HCT116 (cell line): ENCODE measurements around the gene TYK2.

Experiments
- CEBPB ChIP-seq: IDR thresholded peaks from 2 replicates; pipeline ENCODE4 v1.6.1; 2012; ENCODE audit warnings: low read depth
- CTCF ChIP-seq, 3 experiments: fragments of 200-600 bp in 1 of 3; sonication (generic) in 1 of 3; IDR thresholded peaks in 2 of 3; conservative IDR thresholded peaks in 1 of 3; 2 replicates each; pipeline ENCODE4 v1.5.1; 2012 to 2017; ENCODE audit warnings: low read depth in 2 of 3, low read length in 2 of 3, antibody characterized with exemption in 1 of 3, borderline replicate concordance in 1 of 3, control low read depth in 1 of 3, mild to moderate bottlenecking in 1 of 3, mixed read lengths in 1 of 3, mixed run types in 1 of 3, moderate library complexity in 1 of 3; ENCODE audit not compliant: insufficient read depth in 1 of 3
- EGR1 ChIP-seq: IDR thresholded peaks from 2 replicates; pipeline ENCODE4 v1.6.1; 2012; ENCODE audit warnings: low read depth
- EZH2 ChIP-seq: fragments of 200-600 bp; sonication (generic); IDR thresholded peaks from 2 replicates; pipeline ENCODE4 v1.6.1; 2017; ENCODE audit warnings: antibody characterized with exemption, mixed run types
- EZH2phosphoT487 ChIP-seq: fragments of 200-600 bp; IDR thresholded peaks from 2 replicates; pipeline ENCODE4 v1.6.1; 2018; ENCODE audit warnings: antibody characterized with exemption, borderline replicate concordance
- FOSL1 ChIP-seq: IDR thresholded peaks from 2 replicates; pipeline ENCODE4 v1.6.1; 2012; ENCODE audit warnings: low read depth
- JUND ChIP-seq: IDR thresholded peaks from 2 replicates; pipeline ENCODE4 v1.6.1; 2012
- POLR2A ChIP-seq: IDR thresholded peaks from 2 replicates; pipeline ENCODE4 v1.7.0; 2011; ENCODE audit warnings: borderline replicate concordance; ENCODE audit not compliant: insufficient read depth, insufficient read length; ENCODE audit errors: extremely low read depth
- RAD21 ChIP-seq: IDR thresholded peaks from 2 replicates; pipeline ENCODE4 v1.6.1; 2012; ENCODE audit warnings: low read depth, mild to moderate bottlenecking
- REST ChIP-seq: IDR thresholded peaks from 2 replicates; pipeline ENCODE4 v1.6.1; 2012; ENCODE audit warnings: low read depth
- YY1 ChIP-seq: IDR thresholded peaks from 2 replicates; pipeline ENCODE4 v1.6.1; 2011; ENCODE audit warnings: low read length, low read depth, moderate library complexity, mild to moderate bottlenecking; ENCODE audit not compliant: insufficient replicate concordance; ENCODE audit errors: extremely low read depth

GRCh38 chr19:10380313-10381102 is at the start of gene TYK2:
- TF ChIP-seq CTCF (IDR thresholded peaks at IDR 0.05 in 2 of 3, conservative IDR thresholded peaks at IDR 0.05 in 1 of 3; ENCODE audit: borderline replicate concordance in 1 of 3, insufficient read depth in 1 of 3, low read depth in 2 of 3, low read length in 2 of 3) (no peak), REST (no peak), RAD21 (no peak), POLR2A (peak; percentile 74), CEBPB (no peak), EZH2 (no peak), JUND (no peak), FOSL1 (no peak), EZH2phosphoT487 (no peak), YY1 (no peak), EGR1 (no peak)
